PC-3 (cell line): ENCODE data around the gene TMOD4.
"Not testable (repeated sequence)": the region's sequence is repeated elsewhere in the genome, so short reads cannot be mapped to it uniquely, and the experiment has no call there.

ENCODE experiments used
- EZH2 ChIP-seq: fragments of 300-600 bp; sonication (generic); IDR thresholded peaks from one replicate; pipeline ENCODE4 v1.6.1; 2017; ENCODE audit warnings: antibody characterized with exemption, mild to moderate bottlenecking, low read length; ENCODE audit not compliant: unreplicated experiment
- EZH2phosphoT487 ChIP-seq: fragments of 300-600 bp; sonication (generic); IDR thresholded peaks from 2 replicates; pipeline ENCODE4 v1.6.1; 2018; ENCODE audit warnings: mild to moderate bottlenecking, antibody characterized with exemption, low read length, borderline replicate concordance
- TF ChIP-seq, protein P1 (sequence below): fragments of 300-600 bp; sonication (generic); conservative IDR thresholded peaks from 2 replicates; pipeline ENCODE4 v1.5.1; 2017; ENCODE audit warnings: antibody characterized with exemption, low read depth, mild to moderate bottlenecking, low read length

GRCh38 chr1:151194894-151195594, 19.3 kb upstream of the TMOD4 start:
- TF ChIP-seq, protein P1, sequence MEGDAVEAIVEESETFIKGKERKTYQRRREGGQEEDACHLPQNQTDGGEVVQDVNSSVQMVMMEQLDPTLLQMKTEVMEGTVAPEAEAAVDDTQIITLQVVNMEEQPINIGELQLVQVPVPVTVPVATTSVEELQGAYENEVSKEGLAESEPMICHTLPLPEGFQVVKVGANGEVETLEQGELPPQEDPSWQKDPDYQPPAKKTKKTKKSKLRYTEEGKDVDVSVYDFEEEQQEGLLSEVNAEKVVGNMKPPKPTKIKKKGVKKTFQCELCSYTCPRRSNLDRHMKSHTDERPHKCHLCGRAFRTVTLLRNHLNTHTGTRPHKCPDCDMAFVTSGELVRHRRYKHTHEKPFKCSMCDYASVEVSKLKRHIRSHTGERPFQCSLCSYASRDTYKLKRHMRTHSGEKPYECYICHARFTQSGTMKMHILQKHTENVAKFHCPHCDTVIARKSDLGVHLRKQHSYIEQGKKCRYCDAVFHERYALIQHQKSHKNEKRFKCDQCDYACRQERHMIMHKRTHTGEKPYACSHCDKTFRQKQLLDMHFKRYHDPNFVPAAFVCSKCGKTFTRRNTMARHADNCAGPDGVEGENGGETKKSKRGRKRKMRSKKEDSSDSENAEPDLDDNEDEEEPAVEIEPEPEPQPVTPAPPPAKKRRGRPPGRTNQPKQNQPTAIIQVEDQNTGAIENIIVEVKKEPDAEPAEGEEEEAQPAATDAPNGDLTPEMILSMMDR: not testable (repeated sequence)
- not testable (repeated sequence) for TF ChIP-seq EZH2phosphoT487, EZH2
